ENCODE measurements around the gene KCNA3. TPM values are rescaled to one million over a fixed set of nuclear protein-coding genes. Genes with fewer than 3 reads are reported as not detected.
A peak's percentile ranks its signal among the peaks of the same experiment; 100 is the strongest.

Gene KCNA3
- total RNA-seq (1 to 10 TPM in 2 of 9 donors, under 1 TPM in 7; 0.14 to 2.3 (median 0.54) TPM), polyA plus RNA-seq (under 1 TPM in 1 of 2 donors, not detected in 1; 0.06 TPM)
- long read RNA-seq, donor 1: 0 reads
- long read RNA-seq, donor 2: 0 reads
- long read RNA-seq, donor 3: 0 reads

DNA sequence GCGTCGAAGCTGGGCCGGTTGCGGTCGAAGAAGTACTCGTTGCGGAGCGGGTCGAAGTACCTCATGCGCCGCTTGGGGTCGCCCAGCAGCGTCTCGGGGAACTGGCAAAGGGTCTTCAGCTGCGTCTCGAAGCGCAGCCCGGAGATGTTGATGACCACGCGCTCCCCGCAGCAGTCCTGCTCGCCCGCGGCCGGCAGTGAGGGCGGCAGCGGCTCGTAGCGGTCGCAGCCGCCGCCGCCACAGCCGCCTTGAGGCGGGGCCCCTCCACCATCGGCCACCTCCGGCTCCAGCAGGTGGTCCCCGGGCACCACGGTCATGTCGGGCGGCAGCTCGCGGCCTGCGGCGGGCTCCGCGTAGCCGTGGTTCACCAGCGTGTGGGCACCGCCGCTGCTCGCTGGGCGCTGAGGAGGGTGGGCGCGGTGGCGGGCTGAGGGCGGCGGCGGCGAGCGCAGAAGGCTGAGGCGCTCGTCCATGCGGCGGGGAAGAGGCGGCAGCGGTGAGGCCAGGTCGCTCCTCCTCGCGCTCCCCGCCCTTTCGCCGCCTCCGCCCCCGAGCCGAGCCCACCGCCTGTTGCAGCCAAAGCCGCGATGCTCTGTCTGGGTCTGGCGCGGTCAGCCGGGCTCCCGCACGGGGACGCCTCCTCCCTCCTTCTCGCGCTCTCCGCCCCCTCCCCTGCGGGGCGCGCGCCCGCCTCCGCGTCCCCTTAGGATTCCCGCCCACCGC is at the start of gene KCNA3:
TSS of gene KCNA3 (minus strand) at position 604 of the 723 bp plus-strand sequence. CDS start at position 473, 131 bp downstream.
- TF ChIP-seq CTCF (IDR thresholded peaks at IDR 0.05): peak in 3 of 12 donors; percentile 1 to 18 (median 10)
- TF ChIP-seq POLR2A (IDR thresholded peaks at IDR 0.05): no peak
- peaks cover 23 to 60% (median 43%) of the 10 kb centered on the region in 9 donors for H3K27me3 ChIP-seq
- intact Hi-C loops (cut with DNase I): loop anchor here in 2 of 10 donors (5.0 kb wide), 2 partner anchors 37 to 47 kb away; no protein-coding TSS in a partner anchor
- ATAC-seq: peak in 3 of 4 donors; percentile 30 to 71 (median 66)
- peak; percentile 27 to 77 (median 42) for DNase-seq
- WGBS, 4 donors: 0 to 5% (median 1%) methylated on average over 8 to 97 of the region's 97 CpGs
- H3K4me3 ChIP-seq: peak within 1 kb of the TSS; percentile 45 to 73 (median 61)
- peaks cover 0 to 35% (median 8%) of the 10 kb centered on the region in 12 donors for H3K4me1 ChIP-seq
- no peaks in the 10 kb centered on the region for H3K36me3 ChIP-seq
- H3K9me3 ChIP-seq: no peaks in the 10 kb centered on the region
- H3K27ac ChIP-seq: peak within 1 kb of the TSS in 5 of 12 donors; percentile 20 to 80 (median 35)

DNA sequence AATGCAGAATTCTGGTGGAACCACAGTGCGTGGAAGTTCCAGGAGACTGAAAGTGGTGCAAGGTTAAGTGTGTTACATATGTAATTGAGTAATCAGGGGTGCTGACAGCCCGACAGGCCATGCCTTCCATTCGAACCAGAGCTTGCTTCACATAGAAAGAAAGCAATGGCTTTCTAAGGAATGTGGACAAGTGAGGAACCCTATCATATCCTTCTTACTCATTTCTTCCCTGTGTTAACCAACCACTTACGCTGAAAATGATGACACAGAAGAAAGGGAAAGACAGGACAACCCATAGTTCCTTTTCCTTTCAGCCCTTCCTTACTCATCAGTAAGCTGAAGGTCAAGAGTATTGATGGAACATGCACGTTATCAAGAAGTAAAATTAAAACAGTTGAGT is 48.1 kb upstream of the KCNA3 start:
- no peak for DNase-seq
- 69 to 83% (median 73%) methylated on average over 5 of the region's 5 CpGs for WGBS, 4 donors
- Histone ChIP-seq H3K9me3 (no peaks in the 10 kb centered on the region), H3K36me3 (no peaks in the 10 kb centered on the region), H3K4me3 (no peak overlapping the region), H3K4me1 (peaks cover 0 to 14% (median 0%) of the 10 kb centered on the region in 12 donors), H3K27ac (no peak overlapping the region), H3K27me3 (peaks cover 0 to 14% (median 0%) of the 10 kb centered on the region in 9 donors)
- no peak for ATAC-seq
- intact Hi-C loops (cut with DNase I): no loop called here
- no peak for TF ChIP-seq CTCF (IDR thresholded peaks at IDR 0.05)
- no peak for TF ChIP-seq POLR2A (IDR thresholded peaks at IDR 0.05)

DNA sequence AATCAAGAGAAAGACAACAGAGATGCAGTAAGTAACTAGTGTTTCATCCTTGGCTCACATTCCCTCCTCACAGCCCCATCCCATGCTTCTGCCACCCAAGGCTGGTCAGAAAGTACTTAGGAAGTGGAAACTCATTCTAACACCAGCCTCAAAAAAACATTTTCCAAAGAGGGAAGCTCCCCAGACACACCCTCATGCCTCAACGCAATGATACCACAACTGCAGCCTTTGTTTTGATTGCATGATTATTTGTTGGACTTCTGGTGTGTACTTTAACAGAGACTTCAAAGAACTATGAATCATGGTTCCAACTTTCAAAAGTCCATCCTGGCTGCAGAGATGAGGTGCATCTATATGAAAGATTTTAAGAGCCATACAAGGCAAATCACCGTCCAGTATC is 45.2 kb upstream of the KCNA3 start:
- ATAC-seq (no peak), DNase-seq (no peak)
- TF ChIP-seq CTCF (IDR thresholded peaks at IDR 0.05) (no peak), POLR2A (IDR thresholded peaks at IDR 0.05) (no peak)
- Histone ChIP-seq H3K27me3 (peaks cover 0 to 14% (median 0%) of the 10 kb centered on the region in 9 donors), H3K4me1 (peaks cover 0 to 7% (median 0%) of the 10 kb centered on the region in 12 donors), H3K27ac (no peak overlapping the region), H3K9me3 (no peaks in the 10 kb centered on the region), H3K36me3 (no peaks in the 10 kb centered on the region), H3K4me3 (no peak overlapping the region)
- intact Hi-C loops (cut with DNase I): no loop called here
- WGBS, 4 donors: 65 to 74% (median 69%) methylated on average over 2 of the region's 2 CpGs

- 50 to 67% (median 56%) methylated on average over 6 of the region's 6 CpGs for WGBS, 4 donors
- DNase-seq: peak in 4 of 5 donors; percentile 37 to 79 (median 66)
- Histone ChIP-seq H3K4me1 (peaks cover 0 to 7% (median 0%) of the 10 kb centered on the region in 12 donors), H3K27ac (peak overlapping the region in 1 of 12 donors; percentile 20), H3K4me3 (no peak overlapping the region), H3K9me3 (no peaks in the 10 kb centered on the region), H3K27me3 (peaks cover 0 to 10% (median 0%) of the 10 kb centered on the region in 9 donors), H3K36me3 (no peaks in the 10 kb centered on the region)
- peak; percentile 89 to 99 (median 96) for ATAC-seq
- TF ChIP-seq CTCF (IDR thresholded peaks at IDR 0.05) (no peak), POLR2A (IDR thresholded peaks at IDR 0.05) (no peak)
- intact Hi-C loops (cut with DNase I): loop anchor here in 1 of 10 donors (1.0 kb wide), 1 partner anchor 84 kb away; no protein-coding TSS in a partner anchor
Measured at GRCh38 chr1:110718452-110718851, 43.7 kb upstream of the KCNA3 start.
